ENCODE results near the gene NT5DC1.

DNA sequence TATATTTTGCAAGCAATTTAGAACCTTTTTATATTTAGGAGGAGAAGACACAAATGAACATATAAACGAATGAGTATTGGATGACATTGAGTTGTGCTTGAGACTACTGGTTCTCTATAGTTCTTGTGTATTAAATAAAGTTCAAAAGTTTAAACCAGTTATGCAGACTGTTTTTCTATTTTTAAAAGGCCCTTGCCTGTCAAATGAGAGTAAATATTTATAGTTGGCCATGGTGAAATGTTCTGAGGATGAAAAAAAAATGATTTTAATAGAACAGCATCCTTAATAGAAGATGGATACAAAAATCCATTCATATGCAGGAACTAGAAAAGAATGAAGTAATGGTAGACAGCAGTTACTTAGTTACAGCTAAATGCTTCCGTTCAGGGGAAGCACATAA is 88.8 kb downstream of the NT5DC1 start:
- TF ChIP-seq SRF (IDR thresholded peaks at IDR 0.05; ENCODE audit: low read depth in 2 of 2, low read length in 2 of 2) (no peak), EZH2 (IDR thresholded peaks at IDR 0.05; ENCODE audit: borderline replicate concordance, control insufficient read depth, low read depth, low read length) (no peak), BHLHE40 (IDR thresholded peaks at IDR 0.05; ENCODE audit: borderline replicate concordance in 1 of 2, low read depth in 2 of 2, low read length in 1 of 2) (no peak), TARDBP (IDR thresholded peaks at IDR 0.05; ENCODE audit: borderline replicate concordance) (no peak), HDAC6 (IDR thresholded peaks at IDR 0.05; ENCODE audit: unreplicated experiment) (no peak), POLR2AphosphoS5 (IDR thresholded peaks at IDR 0.05; ENCODE audit: low read length) (no peak)
- TF ChIP-seq, protein P1, sequence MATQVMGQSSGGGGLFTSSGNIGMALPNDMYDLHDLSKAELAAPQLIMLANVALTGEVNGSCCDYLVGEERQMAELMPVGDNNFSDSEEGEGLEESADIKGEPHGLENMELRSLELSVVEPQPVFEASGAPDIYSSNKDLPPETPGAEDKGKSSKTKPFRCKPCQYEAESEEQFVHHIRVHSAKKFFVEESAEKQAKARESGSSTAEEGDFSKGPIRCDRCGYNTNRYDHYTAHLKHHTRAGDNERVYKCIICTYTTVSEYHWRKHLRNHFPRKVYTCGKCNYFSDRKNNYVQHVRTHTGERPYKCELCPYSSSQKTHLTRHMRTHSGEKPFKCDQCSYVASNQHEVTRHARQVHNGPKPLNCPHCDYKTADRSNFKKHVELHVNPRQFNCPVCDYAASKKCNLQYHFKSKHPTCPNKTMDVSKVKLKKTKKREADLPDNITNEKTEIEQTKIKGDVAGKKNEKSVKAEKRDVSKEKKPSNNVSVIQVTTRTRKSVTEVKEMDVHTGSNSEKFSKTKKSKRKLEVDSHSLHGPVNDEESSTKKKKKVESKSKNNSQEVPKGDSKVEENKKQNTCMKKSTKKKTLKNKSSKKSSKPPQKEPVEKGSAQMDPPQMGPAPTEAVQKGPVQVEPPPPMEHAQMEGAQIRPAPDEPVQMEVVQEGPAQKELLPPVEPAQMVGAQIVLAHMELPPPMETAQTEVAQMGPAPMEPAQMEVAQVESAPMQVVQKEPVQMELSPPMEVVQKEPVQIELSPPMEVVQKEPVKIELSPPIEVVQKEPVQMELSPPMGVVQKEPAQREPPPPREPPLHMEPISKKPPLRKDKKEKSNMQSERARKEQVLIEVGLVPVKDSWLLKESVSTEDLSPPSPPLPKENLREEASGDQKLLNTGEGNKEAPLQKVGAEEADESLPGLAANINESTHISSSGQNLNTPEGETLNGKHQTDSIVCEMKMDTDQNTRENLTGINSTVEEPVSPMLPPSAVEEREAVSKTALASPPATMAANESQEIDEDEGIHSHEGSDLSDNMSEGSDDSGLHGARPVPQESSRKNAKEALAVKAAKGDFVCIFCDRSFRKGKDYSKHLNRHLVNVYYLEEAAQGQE (IDR thresholded peaks at IDR 0.05; ENCODE audit: low read depth, low read length): no peak

Measured in GM12878 (cell line).